GM18870 (cell line): ENCODE measurements around the gene GSS.

Source experiments
- ATAC-seq: cut with Tn5 transposase; IDR thresholded peaks from one replicate; pipeline ENCODE4 v1.9.1; 2021; ENCODE audit warnings: moderate library complexity; ENCODE audit not compliant: unreplicated experiment

GSS gene

GRCh38 chr20:34994509-34995131 is 39.0 kb upstream of the GSS start:
- no peak for ATAC-seq

- ATAC-seq, result no peak
Observed at GRCh38 chr20:34993941-34994508, 38.4 kb upstream of the GSS start.

GRCh38 chr20:34992751-34993417 is 37.3 kb upstream of the GSS start:
- no peak for ATAC-seq

- no peak for ATAC-seq
Observed at GRCh38 chr20:34990661-34991214, 35.1 kb upstream of the GSS start.

- ATAC-seq, result no peak
Observed at GRCh38 chr20:34990231-34990630, 34.6 kb upstream of the GSS start.

- ATAC-seq, result no peak
Observed at GRCh38 chr20:34989670-34990069, 34.1 kb upstream of the GSS start.

GRCh38 chr20:34989118-34989517 is 33.5 kb upstream of the GSS start:
- no peak for ATAC-seq

GRCh38 chr20:34988191-34988540 is 32.6 kb upstream of the GSS start:
- ATAC-seq, result no peak

- ATAC-seq, result no peak
Observed at GRCh38 chr20:34987288-34988190, 31.9 kb upstream of the GSS start.

- no peak for ATAC-seq
Observed at GRCh38 chr20:34986311-34987287, 31.0 kb upstream of the GSS start.

GRCh38 chr20:34985461-34986310 is 30.1 kb upstream of the GSS start:
- no peak for ATAC-seq

GRCh38 chr20:34984756-34985261 is 29.2 kb upstream of the GSS start:
- ATAC-seq, result no peak

GRCh38 chr20:34983995-34984735 is 28.6 kb upstream of the GSS start:
- ATAC-seq, result no peak

GRCh38 chr20:34983089-34983820 is 27.6 kb upstream of the GSS start:
- no peak for ATAC-seq

GRCh38 chr20:34982270-34983088 is 26.9 kb upstream of the GSS start:
- no peak for ATAC-seq

- ATAC-seq, result no peak
Observed at GRCh38 chr20:34980543-34981233, 25.1 kb upstream of the GSS start.
